ENCODE measurements around the gene FTSJ3. TPM values are rescaled to one million over a fixed set of nuclear protein-coding genes. Genes with fewer than 3 reads are reported as not detected.
A peak's percentile ranks its signal among the peaks of the same experiment; 100 is the strongest.

The FTSJ3 gene
- total RNA-seq, 4 donors from 2014 or later: 37.8 to 64.7 (median 47.2) TPM

- no peaks in the 10 kb centered on the region for H3K9me3 ChIP-seq
- DNase-seq: peak; percentile 95 to 96
- peaks cover 25 to 29% of the 10 kb centered on the region in 2 donors for H3K36me3 ChIP-seq
- TF ChIP-seq POLR2A (IDR thresholded peaks at IDR 0.05): peak in 1 of 2 donors; percentile 44
- TF ChIP-seq CTCF (IDR thresholded peaks at IDR 0.05): no peak
- peak overlapping the region; percentile 37 to 82 (median 76) for H3K27ac ChIP-seq
- intact Hi-C loops (cut with DNase I): loop anchor here (5.0 kb wide), 1 partner anchor 66 kb away; the partner anchor contains the start of genes CCDC47 and DDX42
- 40 to 48% methylated on average over 6 to 7 of the region's 7 CpGs for whole genome bisulfite sequencing, 2 donors
- H3K4me3 ChIP-seq (replicated peaks in 1 of 3): no peak overlapping the region
- H3K27me3 ChIP-seq: no peaks in the 10 kb centered on the region
- peaks cover 50 to 60% of the 10 kb centered on the region in 2 donors for H3K4me1 ChIP-seq
Observed at GRCh38 chr17:63838631-63839171, 11.2 kb upstream of the FTSJ3 start.

GRCh38 chr17:63837962-63838600, 10.6 kb upstream of the FTSJ3 start:
- Histone ChIP-seq H3K9me3 (no peaks in the 10 kb centered on the region), H3K4me3 (replicated peaks in 1 of 3) (no peak overlapping the region), H3K4me1 (peaks cover 48 to 58% of the 10 kb centered on the region in 2 donors), H3K27ac (peak overlapping the region; percentile 76 to 86 (median 82)), H3K36me3 (peaks cover 31 to 35% of the 10 kb centered on the region in 2 donors), H3K27me3 (no peaks in the 10 kb centered on the region)
- TF ChIP-seq POLR2A (IDR thresholded peaks at IDR 0.05): no peak
- 71 to 75% methylated on average over 1 to 3 of the region's 5 CpGs for WGBS, 2 donors
- intact Hi-C loops (cut with DNase I): loop anchor here (5.0 kb wide), 1 partner anchor 66 kb away; the partner anchor contains the start of genes CCDC47 and DDX42
- DNase-seq: no peak

GRCh38 chr17:63837480-63837879, 10.0 kb upstream of the FTSJ3 start:
- no peak for TF ChIP-seq CTCF (IDR thresholded peaks at IDR 0.05)
- TF ChIP-seq POLR2A (IDR thresholded peaks at IDR 0.05): no peak
- Histone ChIP-seq H3K4me3 (replicated peaks in 1 of 3) (no peak overlapping the region), H3K9me3 (no peaks in the 10 kb centered on the region), H3K36me3 (peaks cover 37 to 41% of the 10 kb centered on the region in 2 donors), H3K4me1 (peaks cover 48 to 58% of the 10 kb centered on the region in 2 donors), H3K27me3 (no peaks in the 10 kb centered on the region), H3K27ac (peak overlapping the region; percentile 76 to 86 (median 82))
- intact Hi-C loops (cut with DNase I): loop anchor here (5.0 kb wide), 1 partner anchor 65 kb away; the partner anchor contains the start of genes CCDC47 and DDX42
- 89 to 92% methylated on average over 5 to 7 of the region's 12 CpGs for WGBS, 2 donors
- DNase-seq: no peak

DNA sequence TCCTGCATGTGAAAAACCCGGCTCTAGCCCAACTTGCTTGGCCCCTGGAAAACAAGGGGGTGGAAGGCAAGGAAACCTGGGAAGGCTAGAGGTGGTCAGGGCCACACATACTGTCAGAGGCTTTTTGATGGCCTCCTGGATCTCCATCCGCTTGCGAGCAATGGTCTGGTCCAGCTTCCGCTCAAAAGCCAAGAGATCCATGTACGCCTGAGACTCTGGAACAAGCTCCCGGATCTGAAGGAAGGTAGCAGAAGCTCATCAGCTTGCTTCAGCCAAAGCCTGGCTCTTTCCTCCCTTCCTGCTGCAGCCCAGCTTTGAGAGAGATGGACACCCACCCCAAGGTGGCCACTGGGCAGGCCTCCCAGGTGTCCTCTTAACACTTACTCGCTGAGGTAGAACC, 9.3 kb upstream of the FTSJ3 start:
- H3K27me3 ChIP-seq: no peaks in the 10 kb centered on the region
- intact Hi-C loops (cut with DNase I): loop anchor here (5.0 kb wide), 1 partner anchor 65 kb away; the partner anchor contains the start of genes CCDC47 and DDX42
- peak overlapping the region in 2 of 3 donors; percentile 76 to 82 for H3K27ac ChIP-seq
- no peak overlapping the region for H3K4me3 ChIP-seq (replicated peaks in 1 of 3)
- 90 to 97% methylated on average over 6 to 7 of the region's 7 CpGs for WGBS, 2 donors
- H3K9me3 ChIP-seq: no peaks in the 10 kb centered on the region
- TF ChIP-seq POLR2A (IDR thresholded peaks at IDR 0.05): no peak
- no peak for TF ChIP-seq CTCF (IDR thresholded peaks at IDR 0.05)
- peaks cover 48 to 58% of the 10 kb centered on the region in 2 donors for H3K4me1 ChIP-seq
- no peak for DNase-seq
- H3K36me3 ChIP-seq: peaks cover 44 to 48% of the 10 kb centered on the region in 2 donors

- Histone ChIP-seq H3K9me3 (no peaks in the 10 kb centered on the region), H3K36me3 (peaks cover 59 to 64% of the 10 kb centered on the region in 2 donors), H3K27me3 (no peaks in the 10 kb centered on the region), H3K27ac (peak overlapping the region; percentile 24 to 60 (median 56)), H3K4me1 (peaks cover 33 to 44% of the 10 kb centered on the region in 2 donors), H3K4me3 (replicated peaks in 1 of 3) (no peak overlapping the region)
- WGBS, 2 donors: 83 to 86% methylated on average over 9 of the region's 9 CpGs
- TF ChIP-seq CTCF (IDR thresholded peaks at IDR 0.05): peak in 1 of 6 experiments; percentile 0
- TF ChIP-seq POLR2A (IDR thresholded peaks at IDR 0.05): no peak
- DNase-seq: no peak
- intact Hi-C loops (cut with DNase I): loop anchor here (5.0 kb wide), 1 partner anchor 63 kb away; the partner anchor contains the start of genes CCDC47 and DDX42
Observed at GRCh38 chr17:63835167-63835720, 7.8 kb upstream of the FTSJ3 start.
